Naive thymus-derived CD4-positive, alpha-beta T cell (primary cell): ENCODE measurements around the gene GLT6D1. TPM values are rescaled to one million over a fixed set of nuclear protein-coding genes. Genes with fewer than 3 reads are reported as not detected.

Experiments used
- ATAC-seq: fragments of 150-1000 bp; cut with Tn5 transposase; 2 replicates; pipeline ENCODE4 v1.10.0; 2021; ENCODE audit warnings: mild to moderate bottlenecking, moderate library complexity
- CTCF ChIA-PET: fragments of 350-600 bp; sonication (Branson Sonifier 250); formaldehyde crosslinking; loops from one replicate; lab custom pipeline; 2021; ENCODE audit warnings: antibody characterized with exemption; lab: Charles Lee
- POLR2A ChIA-PET: fragments of 350-600 bp; sonication (Branson Sonifier 250); formaldehyde crosslinking; loops from one replicate; lab custom pipeline; 2021; ENCODE audit warnings: antibody characterized with exemption, inconsistent platforms; lab: Charles Lee
- DNase-seq, 9 donors: peaks; one replicate each; pipeline versions ENCODE4 v3.0.0 to v3.0.0-alpha.2; 2020 to 2022; ENCODE audit warnings: mixed read lengths in 1 of 9
- H3K27ac ChIP-seq: one replicate; pipeline ENCODE4 v1.7.0; 2013; ENCODE audit warnings: mild to moderate bottlenecking, low read depth, low read length, moderate library complexity
- H3K27me3 ChIP-seq, 2 donors: one replicate each; pipeline ENCODE4 v1.7.0; 2013; ENCODE audit warnings: low read length in 2 of 2, mild to moderate bottlenecking in 2 of 2, moderate library complexity in 2 of 2; ENCODE audit not compliant: control insufficient read depth in 2 of 2, insufficient read depth in 2 of 2
- H3K36me3 ChIP-seq, 3 experiments: 1 replicate in 2 of 3; 2 replicates in 1 of 3; pipeline ENCODE4 v1.7.0; 2013; ENCODE audit warnings: low read length in 3 of 3, mild to moderate bottlenecking in 3 of 3, moderate library complexity in 1 of 3; ENCODE audit not compliant: insufficient read depth in 3 of 3, control insufficient read depth in 2 of 3
- H3K4me1 ChIP-seq, 2 donors: one replicate each; pipeline ENCODE4 v1.7.0; 2013; ENCODE audit warnings: low read length in 2 of 2, mild to moderate bottlenecking in 2 of 2, moderate library complexity in 1 of 2; ENCODE audit not compliant: control insufficient read depth in 2 of 2, insufficient read depth in 2 of 2
- H3K4me3 ChIP-seq: 2 replicates; pipeline ENCODE4 v1.7.0; 2013; ENCODE audit warnings: mild to moderate bottlenecking, low read length
- H3K9me3 ChIP-seq, 3 experiments: 1 replicate in 2 of 3; 2 replicates in 1 of 3; pipeline ENCODE4 v1.7.0; 2013; ENCODE audit warnings: low read length in 3 of 3; ENCODE audit not compliant: control insufficient read depth in 2 of 3
- H3K27ac Mint-ChIP-seq, 9 donors: one replicate each; pipeline ENCODE4 v1.8.0; 2020 to 2022; ENCODE audit warnings: mixed read lengths in 9 of 9, mild to moderate bottlenecking in 8 of 9, moderate library complexity in 5 of 9, inconsistent platforms in 2 of 9
- H3K27me3 Mint-ChIP-seq, 5 donors: one replicate each; pipeline ENCODE4 v1.8.0; 2021 to 2022; ENCODE audit warnings: mixed read lengths in 5 of 5, mild to moderate bottlenecking in 1 of 5
- H3K36me3 Mint-ChIP-seq, 5 donors: one replicate each; pipeline ENCODE4 v1.8.0; 2020 to 2022; ENCODE audit warnings: mixed read lengths in 5 of 5, mild to moderate bottlenecking in 3 of 5, inconsistent platforms in 1 of 5
- H3K4me1 Mint-ChIP-seq, 7 donors: one replicate each; pipeline ENCODE4 v1.8.0; 2020 to 2022; ENCODE audit warnings: mixed read lengths in 7 of 7, mild to moderate bottlenecking in 3 of 7, inconsistent platforms in 1 of 7
- H3K4me3 Mint-ChIP-seq, 10 donors: one replicate each; pipeline ENCODE4 v1.8.0; 2020 to 2022; ENCODE audit warnings: mild to moderate bottlenecking in 10 of 10, mixed read lengths in 10 of 10, moderate library complexity in 6 of 10, inconsistent platforms in 2 of 10
- H3K9me3 Mint-ChIP-seq, 11 donors: one replicate each; pipeline ENCODE4 v1.8.0; 2020 to 2022; ENCODE audit warnings: mixed read lengths in 11 of 11, mild to moderate bottlenecking in 4 of 11, inconsistent platforms in 1 of 11, moderate library complexity in 1 of 11
- intact Hi-C, 2 donors: fragments of 100-400 bp; cut with micrococcal nuclease; formaldehyde crosslinking; loops; one replicate each; pipeline ENCODE4 v1.15.1; 2023
- polyA plus RNA-seq, 2 donors: library from polyadenylated mRNA; unstranded; fragments of 300-500 nt; fragmentation: Illumina TruSeq; gene quantifications; one replicate each; pipeline ENCODE4 v1.2.3, GENCODE V29; 2021
- total RNA-seq, 6 experiments: library from RNA in 5 of 6; stranded (reverse) in 5 of 6; gene quantifications; 1 replicate in 5 of 6; 2 replicates in 1 of 6; pipeline ENCODE4 v1.2.3 and lab custom pipeline; 2021 to 2026

The GLT6D1 gene
- total and polyA plus RNA-seq, 7 experiments from 2014 or later = not detected

GRCh38 chr9:135617538-135617900 is 21.8 kb downstream of the GLT6D1 start:
- no peaks in the 10 kb centered on the region for H3K27me3 ChIP-seq
- DNase-seq = no peak
- intact Hi-C loops = no loop called here
- H3K4me3 Mint-ChIP-seq = no peak overlapping the region
- H3K9me3 Mint-ChIP-seq = peaks cover 0 to 1% (median 0%) of the 10 kb centered on the region in 11 donors
- no peaks in the 10 kb centered on the region for H3K4me1 Mint-ChIP-seq
- POLR2A ChIA-PET = no interaction called here
- no peak overlapping the region for H3K27ac Mint-ChIP-seq
- CTCF ChIA-PET = no interaction called here
- no peaks in the 10 kb centered on the region for H3K36me3 ChIP-seq
- H3K4me3 ChIP-seq = no peak overlapping the region
- no peak overlapping the region for H3K27ac ChIP-seq
- no peaks in the 10 kb centered on the region for H3K4me1 ChIP-seq
- no peaks in the 10 kb centered on the region for H3K36me3 Mint-ChIP-seq
- no peak for ATAC-seq
- no peaks in the 10 kb centered on the region for H3K9me3 ChIP-seq
- peaks cover 0 to 14% (median 4%) of the 10 kb centered on the region in 5 donors for H3K27me3 Mint-ChIP-seq

GRCh38 chr9:135616619-135617537 is 22.5 kb downstream of the GLT6D1 start:
- ATAC-seq (no peak), DNase-seq (no peak)
- no peak overlapping the region for H3K4me3 Mint-ChIP-seq
- CTCF ChIA-PET = no interaction called here
- Histone ChIP-seq H3K36me3 (no peaks in the 10 kb centered on the region), H3K4me1 (no peaks in the 10 kb centered on the region), H3K27me3 (no peaks in the 10 kb centered on the region), H3K4me3 (no peak overlapping the region), H3K9me3 (no peaks in the 10 kb centered on the region), H3K27ac (no peak overlapping the region)
- peaks cover 0 to 17% (median 8%) of the 10 kb centered on the region in 5 donors for H3K27me3 Mint-ChIP-seq
- H3K36me3 Mint-ChIP-seq = no peaks in the 10 kb centered on the region
- H3K27ac Mint-ChIP-seq = no peak overlapping the region
- POLR2A ChIA-PET = no interaction called here
- intact Hi-C loops = no loop called here
- H3K4me1 Mint-ChIP-seq = no peaks in the 10 kb centered on the region
- peaks cover 0 to 1% (median 0%) of the 10 kb centered on the region in 11 donors for H3K9me3 Mint-ChIP-seq

GRCh38 chr9:135615666-135616618 is 23.4 kb downstream of the GLT6D1 start:
- DNase-seq (no peak), ATAC-seq (no peak)
- Mint-ChIP-seq H3K27ac (no peak overlapping the region), H3K27me3 (peaks cover 0 to 14% (median 9%) of the 10 kb centered on the region in 5 donors), H3K4me1 (no peaks in the 10 kb centered on the region), H3K9me3 (peaks cover 0 to 2% (median 0%) of the 10 kb centered on the region in 11 donors), H3K4me3 (no peak overlapping the region), H3K36me3 (no peaks in the 10 kb centered on the region)
- POLR2A ChIA-PET = no interaction called here
- CTCF ChIA-PET = no interaction called here
- H3K27me3 ChIP-seq = no peaks in the 10 kb centered on the region
- no peaks in the 10 kb centered on the region for H3K9me3 ChIP-seq
- no peaks in the 10 kb centered on the region for H3K36me3 ChIP-seq
- intact Hi-C loops = no loop called here
- no peak overlapping the region for H3K4me3 ChIP-seq
- H3K4me1 ChIP-seq = no peaks in the 10 kb centered on the region
- H3K27ac ChIP-seq = no peak overlapping the region

GRCh38 chr9:135614821-135615665 is 24.3 kb downstream of the GLT6D1 start:
- ATAC-seq (no peak), DNase-seq (no peak)
- Histone ChIP-seq H3K27ac (no peak overlapping the region), H3K9me3 (no peaks in the 10 kb centered on the region), H3K36me3 (no peaks in the 10 kb centered on the region), H3K4me1 (no peaks in the 10 kb centered on the region), H3K4me3 (no peak overlapping the region), H3K27me3 (no peaks in the 10 kb centered on the region)
- peaks cover 0 to 2% (median 0%) of the 10 kb centered on the region in 11 donors for H3K9me3 Mint-ChIP-seq
- POLR2A ChIA-PET = no interaction called here
- H3K4me3 Mint-ChIP-seq = no peak overlapping the region
- no peak overlapping the region for H3K27ac Mint-ChIP-seq
- no peaks in the 10 kb centered on the region for H3K36me3 Mint-ChIP-seq
- peaks cover 0 to 14% (median 10%) of the 10 kb centered on the region in 5 donors for H3K27me3 Mint-ChIP-seq
- CTCF ChIA-PET = no interaction called here
- no peaks in the 10 kb centered on the region for H3K4me1 Mint-ChIP-seq
- intact Hi-C loops = no loop called here

GRCh38 chr9:135613946-135614805 is 25.2 kb downstream of the GLT6D1 start:
- Histone ChIP-seq H3K36me3 (no peaks in the 10 kb centered on the region), H3K9me3 (no peaks in the 10 kb centered on the region), H3K4me1 (no peaks in the 10 kb centered on the region), H3K4me3 (no peak overlapping the region), H3K27me3 (no peaks in the 10 kb centered on the region), H3K27ac (no peak overlapping the region)
- Mint-ChIP-seq H3K27ac (no peak overlapping the region), H3K4me1 (no peaks in the 10 kb centered on the region), H3K9me3 (peaks cover 0 to 2% (median 0%) of the 10 kb centered on the region in 11 donors), H3K27me3 (peaks cover 0 to 15% (median 13%) of the 10 kb centered on the region in 5 donors), H3K4me3 (no peak overlapping the region), H3K36me3 (no peaks in the 10 kb centered on the region)
- intact Hi-C loops = no loop called here
- POLR2A ChIA-PET = no interaction called here
- CTCF ChIA-PET = no interaction called here
- DNase-seq = no peak
- ATAC-seq = no peak
